SK-N-SH (cell line): ENCODE results near the gene LIPJ. TPM values are rescaled to one million over a fixed set of nuclear protein-coding genes. Genes with fewer than 3 reads are reported as not detected.

ENCODE experiments used
- CTCF ChIA-PET: fragments of 300-600, 350-600 bp; formaldehyde crosslinking; extraction: SDS; loops from one replicate; lab custom pipeline; 2021; lab: Yijun Ruan, JAX
- POLR2A ChIA-PET: fragments of 350-600 bp; sonication (Branson Sonifier 250); formaldehyde crosslinking; extraction: SDS; loops from one replicate; lab custom pipeline; 2020; ENCODE audit warnings: antibody characterized with exemption, inconsistent platforms; lab: Yijun Ruan, JAX
- DNase-seq: peaks from one replicate; pipeline ENCODE4 v3.0.0; 2012
- H2AFZ ChIP-seq: fragments of 200-600 bp; sonication (generic); 2 replicates; pipeline ENCODE4 v1.8.1; 2016; ENCODE audit warnings: antibody characterized with exemption, mild to moderate bottlenecking, low read depth
- H3F3A ChIP-seq: fragments of 200-600 bp; sonication (generic); replicated peaks from 2 replicates; pipeline ENCODE3; 2016; ENCODE audit warnings: antibody characterized with exemption, mild to moderate bottlenecking; ENCODE audit not compliant: insufficient read depth
- H3K27ac ChIP-seq, 2 experiments: fragments of 200-500 bp in 1 of 2; fragments of 200-600 bp in 1 of 2; sonication (Bioruptor generic) in 1 of 2; sonication (generic), shearing (Covaris generic) in 1 of 2; 2 replicates each; pipeline versions ENCODE4 v1.5.1 to v1.6.1; 2014 to 2016; ENCODE audit warnings: low read depth in 2 of 2, inconsistent platforms in 1 of 2, low read length in 1 of 2, mild to moderate bottlenecking in 1 of 2, mixed read lengths in 1 of 2
- H3K27me3 ChIP-seq: fragments of 200-600 bp; sonication (generic), shearing (Covaris generic); 2 replicates; pipeline ENCODE4 v1.6.1; 2016; ENCODE audit warnings: mixed run types; ENCODE audit not compliant: insufficient read depth
- H3K36me3 ChIP-seq, 2 experiments: fragments of 200-500 bp in 1 of 2; fragments of 200-600 bp in 1 of 2; sonication (Bioruptor generic) in 1 of 2; sonication (generic) in 1 of 2; replicated peaks in 1 of 2; 2 replicates each; pipeline versions ENCODE3 to v1.5.1; 2014 to 2016; ENCODE audit warnings: low read length in 1 of 2, mild to moderate bottlenecking in 1 of 2; ENCODE audit not compliant: insufficient read depth in 2 of 2, control insufficient read depth in 1 of 2
- H3K4me1 ChIP-seq, 2 experiments: fragments of 200-500 bp in 1 of 2; fragments of 200-600 bp in 1 of 2; sonication (Bioruptor generic) in 1 of 2; sonication (generic), shearing (Covaris generic) in 1 of 2; 2 replicates each; pipeline versions ENCODE4 v1.5.1 to v1.6.1; 2014 to 2016; ENCODE audit warnings: low read depth in 1 of 2, low read length in 1 of 2, mixed run types in 1 of 2; ENCODE audit not compliant: insufficient read depth in 2 of 2, control insufficient read depth in 1 of 2
- H3K4me2 ChIP-seq: fragments of 200-600 bp; sonication (generic), shearing (Covaris generic); 2 replicates; pipeline ENCODE4 v1.6.1; 2017; ENCODE audit warnings: mixed run types
- H3K4me3 ChIP-seq, 2 experiments: fragments of 200-500 bp in 1 of 2; fragments of 200-600 bp in 1 of 2; sonication (Bioruptor generic) in 1 of 2; sonication (generic), shearing (Covaris generic) in 1 of 2; 2 replicates each; pipeline versions ENCODE4 v1.5.1 to v1.8.1; 2014 to 2016; ENCODE audit warnings: low read depth in 2 of 2, inconsistent platforms in 1 of 2, low read length in 1 of 2, mild to moderate bottlenecking in 1 of 2, mixed read lengths in 1 of 2, moderate library complexity in 1 of 2
- H3K79me2 ChIP-seq: fragments of 200-600 bp; sonication (generic); 2 replicates; pipeline ENCODE4 v1.8.1; 2017; ENCODE audit warnings: mild to moderate bottlenecking; ENCODE audit not compliant: insufficient read depth
- H3K9ac ChIP-seq: fragments of 200-600 bp; sonication (generic); 2 replicates; pipeline ENCODE4 v1.6.1; 2017; ENCODE audit warnings: mixed run types
- H3K9me2 ChIP-seq: fragments of 200-600 bp; sonication (generic); 2 replicates; pipeline ENCODE4 v1.6.1; 2017; ENCODE audit warnings: mixed run types
- H3K9me3 ChIP-seq: fragments of 200-600 bp; sonication (generic); 2 replicates; pipeline ENCODE4 v1.6.1; 2017; ENCODE audit warnings: mixed run types, mild to moderate bottlenecking, moderate library complexity
- H4K20me1 ChIP-seq: fragments of 200-600 bp; sonication (generic); 2 replicates; pipeline ENCODE4 v1.6.1; 2017; ENCODE audit warnings: mild to moderate bottlenecking, mixed run types; ENCODE audit not compliant: insufficient read depth
- CHD2 ChIP-seq: fragments of 150-350 bp; IDR thresholded peaks from 2 replicates; pipeline ENCODE4 v1.6.1; 2018; ENCODE audit warnings: low read length; ENCODE audit not compliant: partially characterized antibody
- ELF1 ChIP-seq: IDR thresholded peaks from 2 replicates; pipeline ENCODE4 v1.4.0; 2012
- EP300 ChIP-seq, 2 experiments: IDR thresholded peaks; 2 replicates each; pipeline versions ENCODE4 v1.4.0 to v1.6.1; 2012; ENCODE audit warnings: borderline replicate concordance in 1 of 2, low read depth in 1 of 2, low read length in 1 of 2
- EZH2phosphoT487 ChIP-seq: fragments of 200-600 bp; sonication (generic); IDR thresholded peaks from 2 replicates; pipeline ENCODE4 v1.6.1; 2017; ENCODE audit warnings: low read depth, mixed run types, mild to moderate bottlenecking, antibody characterized with exemption, moderate library complexity, borderline replicate concordance
- FOXM1 ChIP-seq: IDR thresholded peaks from 2 replicates; pipeline ENCODE4 v1.4.0; 2012; ENCODE audit warnings: low read depth, mild to moderate bottlenecking
- GATA2 ChIP-seq: sonication (generic); formaldehyde crosslinking; IDR thresholded peaks from 2 replicates; pipeline ENCODE4 v1.5.0; 2020; ENCODE audit warnings: mild to moderate bottlenecking, missing genetic modification reagents
- JUND ChIP-seq: IDR thresholded peaks from 2 replicates; pipeline ENCODE4 v1.4.0; 2012
- MAX ChIP-seq: IDR thresholded peaks from 2 replicates; pipeline ENCODE4 v1.4.0; 2012; ENCODE audit warnings: low read depth
- MXI1 ChIP-seq: IDR thresholded peaks from 2 replicates; pipeline ENCODE4 v1.6.1; 2012; ENCODE audit warnings: mild to moderate bottlenecking, low read depth, low read length, improper control_type of control experiment
- PBX3 ChIP-seq: IDR thresholded peaks from 2 replicates; pipeline ENCODE4; 2012
- POLR2AphosphoS5 ChIP-seq: IDR thresholded peaks from 2 replicates; pipeline ENCODE4 v1.6.1; 2012; ENCODE audit warnings: low read depth, low read length
- RAD21 ChIP-seq: IDR thresholded peaks from 2 replicates; pipeline ENCODE4 v1.6.1; 2012; ENCODE audit warnings: mild to moderate bottlenecking, low read length
- RCOR1 ChIP-seq: fragments of 150-350 bp; IDR thresholded peaks from 2 replicates; pipeline ENCODE4 v1.6.1; 2017; ENCODE audit warnings: antibody characterized with exemption, low read length
- RFX5 ChIP-seq: IDR thresholded peaks from 2 replicates; pipeline ENCODE4 v1.6.1; 2012; ENCODE audit warnings: mild to moderate bottlenecking, improper control_type of control experiment, low read length
- SMC3 ChIP-seq: IDR thresholded peaks from 2 replicates; pipeline ENCODE4 v1.6.1; 2012; ENCODE audit warnings: low read depth, low read length, improper control_type of control experiment
- TEAD4 ChIP-seq: IDR thresholded peaks from 2 replicates; pipeline ENCODE4 v1.4.0; 2012; ENCODE audit warnings: mild to moderate bottlenecking, borderline replicate concordance; ENCODE audit not compliant: insufficient read depth
- YY1 ChIP-seq: IDR thresholded peaks from 2 replicates; pipeline ENCODE4 v1.4.0; 2012; ENCODE audit warnings: low read depth, mild to moderate bottlenecking
- ZBTB33 ChIP-seq: IDR thresholded peaks from 2 replicates; pipeline ENCODE4 v1.4.0; 2012; ENCODE audit warnings: low read depth, borderline replicate concordance
- WGBS: methylation state at CpG from one replicate; pipeline ENCODE4 v1.1.6; 2017; ENCODE audit warnings: low lambda C conversion rate; 5-methylcytosine and 5-hydroxymethylcytosine counted together
- polyA plus RNA-seq, 3 experiments: library from polyadenylated mRNA; depleted of rRNA; stranded (reverse); fragments of >200 nt; gene quantifications; 2 replicates each; pipeline ENCODE4 v1.2.3, GENCODE V29; 2012

LIPJ gene
- polyA plus RNA-seq, 1 of the 3 experiments (the other 2 are of a cell fraction): not detected

GRCh38 chr10:88583584-88583957 is 3.0 kb upstream of the LIPJ start:
- H3K27ac ChIP-seq: no peak overlapping the region
- no peaks in the 10 kb centered on the region for H3K36me3 ChIP-seq
- no peaks in the 10 kb centered on the region for H3K9me3 ChIP-seq
- no peaks in the 10 kb centered on the region for H3K27me3 ChIP-seq
- no peak for TF ChIP-seq TEAD4
- TF ChIP-seq JUND: no peak
- TF ChIP-seq FOXM1: no peak
- no peak for TF ChIP-seq YY1
- no peak for TF ChIP-seq ZBTB33
- no peak for TF ChIP-seq POLR2AphosphoS5
- TF ChIP-seq, all 33 proteins: peak for 0
- Histone ChIP-seq H3K4me3 (no peak overlapping the region), H2AFZ (no peak overlapping the region), H3K9ac (no peak overlapping the region), H3F3A (no peaks in the 10 kb centered on the region), H3K4me2 (no peak overlapping the region), H3K79me2 (no peaks in the 10 kb centered on the region), H3K4me1 (no peaks in the 10 kb centered on the region), H4K20me1 (no peaks in the 10 kb centered on the region), H3K9me2 (no peaks in the 10 kb centered on the region; the same call in 1 of the 2 replicates)
- POLR2A ChIA-PET: no interaction called here
- no peak for DNase-seq
- 82% methylated on average over 7 of the region's 7 CpGs for WGBS
- CTCF ChIA-PET: interaction anchor here (0.9 to 1.0 kb wide), 2 partner anchors 10 to 16 kb away, joined by 3 read pairs; no protein-coding TSS in a partner anchor

- Histone ChIP-seq H3K9ac (no peak overlapping the region), H3K4me2 (no peak overlapping the region), H3K9me3 (no peaks in the 10 kb centered on the region), H3K4me1 (no peaks in the 10 kb centered on the region), H3K36me3 (no peaks in the 10 kb centered on the region), H4K20me1 (no peaks in the 10 kb centered on the region), H3F3A (no peaks in the 10 kb centered on the region), H3K4me3 (no peak overlapping the region), H3K27me3 (no peaks in the 10 kb centered on the region), H3K79me2 (no peaks in the 10 kb centered on the region), H2AFZ (no peak overlapping the region), H3K9me2 (no peaks in the 10 kb centered on the region), H3K27ac (no peak overlapping the region)
- POLR2A ChIA-PET: no interaction called here
- WGBS: 81% methylated on average over 1 of the region's 1 CpG
- TF ChIP-seq POLR2AphosphoS5 (no peak), JUND (no peak), CHD2 (no peak), SMC3 (no peak), EZH2phosphoT487 (no peak), GATA2 (CRISPR knock-in tag) (no peak), PBX3 (no peak), ELF1 (no peak), RFX5 (no peak), RAD21 (no peak), MAX (no peak), EP300 (IDR thresholded peaks at IDR 0.05; ENCODE audit: borderline replicate concordance in 1 of 2, low read depth in 1 of 2, low read length in 1 of 2) (no peak), MXI1 (no peak), RCOR1 (no peak)
- no peak for DNase-seq
- CTCF ChIA-PET: interaction anchor here (1.4 kb wide), 1 partner anchor 15 kb away, joined by 3 read pairs; no protein-coding TSS in a partner anchor
Observed at GRCh38 chr10:88592381-88592780, 5.8 kb downstream of the LIPJ start.
